Heart left ventricle (tissue), 13 donors: ENCODE measurements around the gene PRDM16.

Source experiments
- POLR2A ChIP-seq, 2 donors: fragments of 450-650 bp; IDR thresholded peaks; one replicate each; pipeline ENCODE4 v1.6.1; 2017; ENCODE audit warnings: antibody characterized with exemption in 2 of 2, mild to moderate bottlenecking in 2 of 2, moderate library complexity in 2 of 2
- TF ChIP-seq, protein P1 (sequence below), 12 donors: fragments of 200-600 bp; sonication (generic) in 4 of 12; IDR thresholded peaks; one replicate each; pipeline versions ENCODE4 v1.5.0 to v1.8.0; 2018 to 2022; ENCODE audit warnings: antibody characterized with exemption in 12 of 12, mild to moderate bottlenecking in 5 of 12
- donor health status: ischemic (EF 13 %, LVEDD 7.1; RV severe dilation, severe dysfunction).
- donor health status: DM: no; HTN: yes; CAD: no.
- donor health status: DM: no; HTN: no; CAD: no.
- donor health status: ischemic (EF 25% LVEDD 6.9; RV normal size, moderate dysfunction).
- donor health status: ischemic (EF 25% LVEDD 5.7; RV mildly dilated, moderate dysfunction).
- donor health status: ischemic (EF 35%, LVEDD 5.7; RV mildly dilated, moderate dysfunction).
- donor health status: nonischemic (EF 11% LVEDD 7.7; RV severe dilation, severe dysfunction).
- donor health status: DM: yes; HTN: yes; CAD: no.
- donor health status: PGD.
- donor health status: ischemic (EF 29% LVEDD 5.4; RV normal size, mild dysfunction).
- donor health status: nonischemic (EF 23%, LVEDD 6.1; RV moderate dilation, normal function).

DNA sequence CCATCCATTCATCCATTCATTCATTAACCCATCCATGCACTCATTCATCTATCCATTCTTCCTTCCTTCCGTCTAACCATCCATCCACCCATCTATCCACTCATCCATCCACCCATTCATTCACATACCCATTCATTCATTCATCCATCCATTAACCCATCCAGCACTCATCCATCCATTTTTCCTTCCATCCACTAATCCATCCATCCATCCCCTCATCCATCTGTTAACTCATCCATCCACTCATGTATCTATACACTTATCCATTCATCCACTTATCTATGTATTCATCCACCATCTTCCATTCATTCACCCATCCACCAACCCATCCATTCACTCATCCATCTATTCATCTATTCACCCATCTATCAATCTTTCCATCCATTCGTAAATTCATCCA is 107.8 kb downstream of the PRDM16 start:
- TF ChIP-seq, protein P1, sequence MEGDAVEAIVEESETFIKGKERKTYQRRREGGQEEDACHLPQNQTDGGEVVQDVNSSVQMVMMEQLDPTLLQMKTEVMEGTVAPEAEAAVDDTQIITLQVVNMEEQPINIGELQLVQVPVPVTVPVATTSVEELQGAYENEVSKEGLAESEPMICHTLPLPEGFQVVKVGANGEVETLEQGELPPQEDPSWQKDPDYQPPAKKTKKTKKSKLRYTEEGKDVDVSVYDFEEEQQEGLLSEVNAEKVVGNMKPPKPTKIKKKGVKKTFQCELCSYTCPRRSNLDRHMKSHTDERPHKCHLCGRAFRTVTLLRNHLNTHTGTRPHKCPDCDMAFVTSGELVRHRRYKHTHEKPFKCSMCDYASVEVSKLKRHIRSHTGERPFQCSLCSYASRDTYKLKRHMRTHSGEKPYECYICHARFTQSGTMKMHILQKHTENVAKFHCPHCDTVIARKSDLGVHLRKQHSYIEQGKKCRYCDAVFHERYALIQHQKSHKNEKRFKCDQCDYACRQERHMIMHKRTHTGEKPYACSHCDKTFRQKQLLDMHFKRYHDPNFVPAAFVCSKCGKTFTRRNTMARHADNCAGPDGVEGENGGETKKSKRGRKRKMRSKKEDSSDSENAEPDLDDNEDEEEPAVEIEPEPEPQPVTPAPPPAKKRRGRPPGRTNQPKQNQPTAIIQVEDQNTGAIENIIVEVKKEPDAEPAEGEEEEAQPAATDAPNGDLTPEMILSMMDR (IDR thresholded peaks at IDR 0.05): no peak
- no peak for TF ChIP-seq POLR2A (IDR thresholded peaks at IDR 0.05)
